ENCODE results near the gene SPATC1L.
"Not testable (repeated sequence)": the region's sequence is repeated elsewhere in the genome, so short reads cannot be mapped to it uniquely, and the experiment has no call there.

SPATC1L gene

GRCh38 chr21:46199436-46200373 is 15.4 kb upstream of the SPATC1L start:
- DNase-seq = no peak

- no peak for DNase-seq
Observed at GRCh38 chr21:46196733-46197132, 12.5 kb upstream of the SPATC1L start.

DNA sequence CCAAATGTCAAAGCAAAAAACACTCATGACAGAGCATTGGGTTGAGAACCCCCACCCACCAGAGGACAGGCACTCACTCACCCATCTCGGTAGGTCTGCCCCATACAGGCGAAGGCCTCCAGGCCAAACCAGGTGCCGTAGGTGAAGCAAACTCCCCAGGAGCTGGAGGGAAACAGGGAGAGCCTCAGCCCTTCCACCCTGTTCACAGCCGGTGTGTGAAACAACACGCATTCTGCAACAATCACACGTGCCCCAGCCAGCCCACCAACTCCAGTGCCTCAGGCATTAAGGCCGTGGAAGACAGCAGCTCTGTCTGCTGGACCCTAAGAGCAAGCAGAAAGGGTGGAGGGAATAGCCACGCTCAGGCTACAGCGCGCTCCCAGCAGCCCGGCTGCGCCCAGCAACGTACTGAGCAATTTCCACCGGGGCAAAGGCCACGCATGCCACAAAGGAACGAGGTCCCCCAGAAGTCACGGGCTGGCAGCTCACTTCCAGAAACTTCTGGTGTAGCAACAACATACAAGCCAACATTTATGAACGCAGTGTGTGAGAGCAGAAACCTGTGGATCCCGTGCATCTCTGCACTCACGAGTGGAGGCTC is 11.4 kb upstream of the SPATC1L start:
- no peak for DNase-seq

GRCh38 chr21:46194374-46195334 is 10.4 kb upstream of the SPATC1L start:
- DNase-seq = no peak

DNA sequence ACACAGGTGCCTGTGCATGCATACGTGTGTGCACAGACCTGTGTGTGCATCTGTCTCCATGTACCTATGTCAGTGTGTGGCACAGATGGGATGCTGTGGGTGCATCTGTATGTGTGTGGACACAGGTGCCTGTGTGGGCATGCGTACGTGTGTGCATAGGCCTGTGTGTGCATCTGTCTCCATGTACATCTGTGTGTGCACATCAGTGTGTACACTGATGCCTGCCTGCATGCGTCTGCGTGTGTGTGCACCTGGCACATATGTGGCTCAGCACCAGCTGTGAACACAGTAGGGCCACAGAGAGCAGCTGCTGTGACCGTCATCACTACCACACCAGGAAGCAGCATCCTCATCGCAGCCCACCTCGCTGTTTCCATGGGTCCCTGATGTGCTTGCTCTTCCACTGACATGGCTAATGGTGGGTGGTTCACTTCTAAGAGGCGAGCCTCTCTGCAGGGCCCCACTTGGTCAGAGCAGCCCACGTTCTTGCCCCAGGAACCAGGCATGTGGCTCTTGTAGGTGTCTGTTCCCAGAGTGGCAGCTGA is 9.6 kb upstream of the SPATC1L start:
- no peak for DNase-seq

- DNase-seq = no peak
Observed at GRCh38 chr21:46191686-46192575, 7.7 kb upstream of the SPATC1L start.

DNA sequence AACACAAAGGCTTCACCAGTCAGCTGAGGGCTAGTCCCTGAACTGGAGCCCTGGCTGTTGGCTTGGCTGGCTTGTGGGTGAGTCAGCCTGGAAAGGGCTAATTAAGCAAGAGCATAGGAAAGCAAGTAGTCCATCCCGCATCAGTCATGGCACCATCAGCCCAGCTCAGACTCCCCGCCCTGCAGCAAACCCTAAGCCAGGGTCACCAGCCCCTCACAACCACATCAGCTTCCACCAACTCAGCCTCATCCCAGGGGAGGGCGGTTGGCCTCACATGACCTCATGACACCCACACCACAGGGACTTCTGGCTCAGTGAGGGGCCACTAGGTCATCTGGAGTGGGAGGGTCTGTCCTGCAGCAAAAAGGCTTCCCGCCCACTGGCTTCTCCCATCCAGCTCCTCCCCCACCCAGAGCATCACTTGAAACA is 7.0 kb upstream of the SPATC1L start:
- DNase-seq = no peak

DNA sequence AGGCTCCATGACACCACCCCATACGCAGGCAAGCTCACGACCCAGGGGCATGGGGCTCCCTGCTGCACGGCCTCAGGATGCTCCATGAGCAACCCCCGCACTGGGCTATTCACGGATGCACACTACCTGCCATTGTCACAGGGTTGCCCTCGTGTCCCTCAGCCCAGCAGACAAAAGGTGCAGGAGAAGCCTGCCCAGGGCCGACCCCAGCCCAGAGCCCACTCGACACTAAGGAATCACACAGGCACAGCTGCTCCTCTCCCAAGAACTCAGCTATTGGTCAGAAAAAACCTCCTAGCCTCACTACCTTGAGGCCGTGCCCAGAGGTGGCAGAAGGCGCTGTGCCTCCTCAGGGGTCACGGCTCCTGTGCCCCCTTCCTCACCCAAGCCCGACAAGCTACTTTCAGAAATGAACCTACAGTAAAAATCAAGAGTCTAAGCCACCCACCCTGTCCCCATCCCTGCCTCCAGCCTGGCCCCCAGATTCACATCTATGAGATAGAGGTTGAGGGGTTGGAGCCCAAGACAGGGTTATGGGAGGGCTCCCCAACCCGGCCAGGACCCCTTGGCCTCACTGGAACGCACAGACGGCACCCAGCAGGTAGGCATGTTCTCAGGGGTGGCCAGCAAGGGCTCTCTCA is 6.4 kb upstream of the SPATC1L start:
- no peak for DNase-seq

- no peak for DNase-seq
Observed at GRCh38 chr21:46189959-46190490, 5.8 kb upstream of the SPATC1L start.

DNA sequence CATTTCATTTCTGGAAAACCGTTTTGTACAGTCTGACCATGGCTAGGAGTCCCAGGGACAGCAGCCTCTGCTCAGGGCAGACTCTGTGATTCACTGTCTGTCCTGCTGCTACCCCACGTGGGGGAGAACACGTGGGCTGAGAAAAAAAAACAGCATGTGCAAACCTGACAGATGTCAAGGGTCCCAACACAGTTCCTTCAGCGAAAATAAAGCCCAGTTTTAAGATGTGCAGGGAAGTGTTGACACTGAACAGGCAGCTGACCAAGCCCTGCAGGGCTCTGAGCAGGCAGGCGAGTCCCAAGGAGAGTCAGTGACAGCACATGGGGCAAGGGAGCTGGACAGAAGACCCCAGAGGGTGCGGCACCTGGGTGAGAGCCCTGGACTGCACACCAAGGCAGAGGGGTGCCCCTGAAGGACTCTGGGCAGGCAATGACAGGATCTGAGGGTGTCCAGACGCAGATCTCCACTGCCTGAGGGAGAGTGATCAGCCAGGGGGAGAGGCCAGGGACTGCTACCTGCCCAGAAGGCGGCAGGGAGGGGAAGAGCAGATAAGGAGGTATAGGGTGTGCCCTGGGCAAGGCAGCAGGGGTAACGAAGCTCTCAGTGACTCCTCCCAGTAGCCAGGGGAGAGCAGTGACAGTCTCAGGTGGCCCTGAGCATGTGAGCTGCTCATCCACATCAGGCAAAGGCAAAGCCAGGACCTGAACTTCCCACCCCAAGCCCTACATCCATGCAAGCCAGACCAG is 5.1 kb upstream of the SPATC1L start:
- DNase-seq = no peak

GRCh38 chr21:46188226-46189212 is 4.3 kb upstream of the SPATC1L start:
- no peak for DNase-seq

GRCh38 chr21:46187814-46188213 is 3.6 kb upstream of the SPATC1L start:
- no peak for DNase-seq

DNA sequence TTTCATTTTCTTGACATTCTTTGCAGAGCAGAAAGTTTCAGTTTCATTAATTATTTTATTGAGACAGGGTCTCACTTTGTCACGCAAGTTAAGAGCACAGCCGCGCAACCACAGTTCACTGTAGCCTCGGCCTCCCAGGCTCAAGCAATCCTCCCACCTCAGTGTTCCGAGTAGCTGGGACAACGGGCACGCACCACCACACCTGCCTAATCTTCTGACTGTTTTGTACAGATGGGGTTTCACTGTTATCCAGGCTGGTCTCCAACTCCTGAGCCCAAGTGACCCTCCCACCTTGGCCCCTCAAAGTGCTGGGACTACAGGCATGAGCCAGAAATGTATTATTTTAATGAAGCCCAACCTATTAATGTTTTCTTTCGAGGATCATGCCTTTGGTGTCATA is 3.0 kb upstream of the SPATC1L start:
- DNase-seq = no peak

DNA sequence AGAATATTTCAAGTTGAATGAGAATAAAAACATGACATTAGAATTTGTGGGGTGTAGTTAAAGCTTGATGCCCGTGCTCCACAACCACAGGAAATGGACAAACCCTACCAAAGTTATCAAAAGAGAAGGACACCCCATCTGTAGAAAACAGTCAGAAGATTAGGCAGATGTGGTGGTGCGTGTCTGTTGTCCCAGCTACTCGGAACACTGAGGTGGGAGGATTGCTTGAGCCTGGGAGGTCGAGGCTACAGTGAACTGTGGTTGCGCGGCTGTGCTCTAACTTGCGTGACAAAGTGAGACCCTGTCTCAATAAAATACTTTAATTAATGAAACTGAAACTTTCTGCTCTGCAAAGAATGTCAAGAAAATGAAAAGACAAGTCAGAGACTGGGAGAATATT is 1.5 kb upstream of the SPATC1L start:
- DNase-seq = no peak

GRCh38 chr21:46184625-46185555 is 631 bp upstream of the SPATC1L start:
- peak in 4 of 5 donors; percentile 49 to 72 (median 60) for DNase-seq

DNA sequence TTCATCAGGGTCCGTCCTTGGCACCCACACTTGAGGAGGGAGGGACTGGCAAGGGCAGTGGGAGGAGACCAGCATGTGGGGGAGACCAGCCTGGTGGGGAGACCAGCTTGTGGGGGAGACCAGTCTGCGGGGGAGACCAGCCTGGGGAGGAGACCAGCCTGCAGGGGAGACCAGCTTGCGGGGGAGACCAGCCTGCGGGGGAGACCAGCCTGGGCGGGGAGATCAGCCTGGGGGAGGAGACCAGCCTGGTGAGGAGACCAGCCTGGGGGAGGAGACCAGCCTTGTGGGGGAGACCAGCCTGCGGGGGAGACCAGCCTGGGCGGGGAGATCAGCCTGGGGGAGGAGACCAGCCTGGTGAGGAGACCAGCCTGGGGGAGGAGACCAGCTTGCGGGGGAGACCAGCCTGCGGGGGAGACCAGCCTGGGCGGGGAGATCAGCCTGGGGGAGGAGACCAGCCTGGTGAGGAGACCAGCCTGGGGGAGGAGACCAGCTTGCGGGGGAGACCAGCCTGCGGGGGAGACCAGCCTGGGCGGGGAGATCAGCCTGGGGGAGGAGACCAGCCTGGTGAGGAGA is 836 bp downstream of the SPATC1L start:
- DNase-seq = not testable (repeated sequence)

Data from T-helper 1 cell (primary cell).